ENCODE results near the gene RRP8.

The RRP8 gene

DNA sequence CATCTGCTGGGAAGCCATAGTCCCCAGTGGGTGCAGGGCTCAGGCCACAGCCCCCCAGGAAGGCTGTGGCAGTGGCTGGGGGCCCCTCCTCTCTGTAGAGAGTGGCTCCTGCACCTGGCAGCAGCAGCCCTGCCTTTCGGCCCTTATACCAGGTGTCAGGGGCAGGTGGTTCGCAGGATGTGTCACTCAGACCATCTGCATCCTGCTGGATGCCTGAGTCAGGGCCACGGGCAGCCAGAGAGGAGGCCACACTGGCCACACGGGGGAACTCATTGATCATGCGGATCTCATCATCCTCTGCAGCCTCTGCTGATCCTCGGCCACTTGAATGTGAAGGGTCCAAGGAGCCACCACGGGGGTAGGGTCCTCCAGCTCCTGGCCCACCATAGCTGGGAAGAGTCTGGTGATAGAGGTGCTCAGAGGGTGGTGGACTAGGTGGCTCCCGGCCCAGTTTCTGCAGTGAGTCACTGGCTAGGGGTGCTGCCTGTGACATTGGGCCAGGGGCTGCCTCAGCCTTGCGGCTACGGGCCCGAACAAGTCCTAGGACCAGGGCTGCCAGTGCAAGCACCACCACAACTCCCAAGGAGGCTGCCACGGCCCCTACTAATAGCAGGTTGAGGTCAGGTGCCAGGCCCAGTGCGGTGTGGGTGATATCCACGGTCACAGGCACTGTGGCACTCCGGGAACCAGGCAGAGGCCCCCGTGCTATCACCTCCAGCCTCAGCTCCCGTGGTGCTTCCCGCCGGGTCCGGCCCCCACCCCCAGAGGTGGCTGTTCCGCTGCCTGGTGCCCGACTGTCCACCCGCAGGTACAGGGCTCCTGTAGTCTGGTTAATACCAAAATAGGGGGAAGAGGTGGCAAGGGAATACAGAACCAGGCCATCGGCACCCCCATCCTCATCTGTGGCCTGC lies 19.1 kb upstream of the RRP8 start:
- TF ChIP-seq, protein P1, sequence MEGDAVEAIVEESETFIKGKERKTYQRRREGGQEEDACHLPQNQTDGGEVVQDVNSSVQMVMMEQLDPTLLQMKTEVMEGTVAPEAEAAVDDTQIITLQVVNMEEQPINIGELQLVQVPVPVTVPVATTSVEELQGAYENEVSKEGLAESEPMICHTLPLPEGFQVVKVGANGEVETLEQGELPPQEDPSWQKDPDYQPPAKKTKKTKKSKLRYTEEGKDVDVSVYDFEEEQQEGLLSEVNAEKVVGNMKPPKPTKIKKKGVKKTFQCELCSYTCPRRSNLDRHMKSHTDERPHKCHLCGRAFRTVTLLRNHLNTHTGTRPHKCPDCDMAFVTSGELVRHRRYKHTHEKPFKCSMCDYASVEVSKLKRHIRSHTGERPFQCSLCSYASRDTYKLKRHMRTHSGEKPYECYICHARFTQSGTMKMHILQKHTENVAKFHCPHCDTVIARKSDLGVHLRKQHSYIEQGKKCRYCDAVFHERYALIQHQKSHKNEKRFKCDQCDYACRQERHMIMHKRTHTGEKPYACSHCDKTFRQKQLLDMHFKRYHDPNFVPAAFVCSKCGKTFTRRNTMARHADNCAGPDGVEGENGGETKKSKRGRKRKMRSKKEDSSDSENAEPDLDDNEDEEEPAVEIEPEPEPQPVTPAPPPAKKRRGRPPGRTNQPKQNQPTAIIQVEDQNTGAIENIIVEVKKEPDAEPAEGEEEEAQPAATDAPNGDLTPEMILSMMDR (IDR thresholded peaks at IDR 0.05; ENCODE audit: borderline replicate concordance, insufficient read depth, low read depth, low read length): no peak
- no peak overlapping the region for H3K4me3 ChIP-seq (ENCODE audit: low read depth, low read length)

DNA sequence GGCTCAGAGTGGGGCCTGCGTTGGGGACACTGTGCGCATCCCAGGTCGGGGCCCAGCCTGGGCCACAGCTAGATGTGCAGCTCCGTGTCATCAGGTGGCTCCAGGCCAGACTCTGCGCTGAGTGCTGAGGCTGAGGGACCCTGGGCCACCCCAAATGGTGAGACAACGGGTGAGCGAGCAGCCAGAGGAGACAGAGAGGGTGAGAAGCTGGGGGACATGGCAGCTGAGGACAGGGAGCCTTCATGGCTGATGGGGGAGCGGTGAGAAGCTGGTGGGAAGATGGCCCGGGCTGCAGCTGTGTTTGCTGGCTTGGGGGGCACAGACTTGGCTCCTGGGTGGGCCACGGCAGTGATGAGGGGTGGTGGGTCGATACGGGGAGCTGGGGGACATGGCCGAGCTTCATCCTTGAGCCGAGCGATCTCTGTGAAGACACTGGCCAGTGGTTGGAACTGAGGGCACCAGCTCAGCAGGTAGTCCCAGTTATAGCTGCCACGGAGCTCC lies 18.3 kb upstream of the RRP8 start:
- TF ChIP-seq, protein P1 (IDR thresholded peaks at IDR 0.05; ENCODE audit: borderline replicate concordance, insufficient read depth, low read depth, low read length): no peak
- H3K4me3 ChIP-seq (ENCODE audit: low read depth, low read length): no peak overlapping the region

DNA sequence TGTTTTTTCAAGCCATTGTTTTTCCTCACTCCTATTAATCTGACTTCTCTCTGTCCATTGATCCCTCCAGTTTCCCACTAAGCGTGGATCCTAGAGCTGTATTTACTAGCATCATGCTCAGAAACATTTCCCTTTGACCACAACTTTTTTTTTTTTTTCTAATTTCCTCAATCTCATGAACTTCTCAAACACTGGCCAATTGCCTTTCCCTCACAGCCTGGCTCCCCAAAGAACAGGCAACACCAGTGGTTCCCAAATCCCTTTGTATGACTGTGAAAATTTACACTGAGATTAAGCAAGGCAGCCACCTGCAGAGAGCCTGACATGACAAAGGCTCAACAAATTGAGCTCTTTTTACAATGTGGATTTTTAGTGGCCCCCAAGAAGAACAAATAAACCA lies 17.2 kb upstream of the RRP8 start:
- H3K4me3 ChIP-seq (ENCODE audit: low read depth, low read length): no peak overlapping the region
- TF ChIP-seq, protein P1 (IDR thresholded peaks at IDR 0.05; ENCODE audit: borderline replicate concordance, insufficient read depth, low read depth, low read length): no peak

DNA sequence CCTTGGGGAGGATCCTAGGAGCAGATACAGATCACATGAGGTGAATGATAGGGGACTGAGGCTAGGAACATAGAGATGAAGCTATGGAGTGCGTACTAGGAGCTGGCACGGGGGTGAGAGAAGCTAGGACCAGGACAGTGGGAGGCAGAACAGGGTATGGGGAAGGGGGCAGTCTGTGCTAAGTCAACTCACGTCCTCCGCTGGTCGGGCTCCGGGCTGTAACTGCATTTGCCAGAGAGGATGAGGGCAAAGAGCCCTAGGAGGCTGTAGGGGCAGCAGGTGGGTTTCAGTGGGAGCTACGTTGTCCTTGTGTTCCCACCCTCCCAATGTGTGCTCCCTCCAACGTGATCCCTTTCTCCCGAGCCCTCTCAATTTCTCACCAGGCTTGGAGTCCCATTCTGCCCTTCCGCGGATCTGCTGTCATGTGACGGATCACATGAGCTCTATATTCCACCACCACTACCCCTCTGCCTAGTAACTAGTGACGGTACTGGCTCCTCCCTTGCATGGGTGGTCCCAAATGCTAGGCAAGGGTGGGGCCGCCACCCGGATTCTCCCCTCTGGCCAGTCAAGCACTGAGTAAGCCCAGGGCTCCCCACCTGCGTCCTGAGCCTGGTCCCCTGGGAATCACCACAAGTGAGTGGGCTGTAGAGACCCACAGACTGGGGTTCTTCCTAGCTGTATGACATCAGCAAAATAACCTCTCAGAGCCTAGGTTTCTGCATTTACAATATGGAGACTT lies 15.8 kb upstream of the RRP8 start, which contains the start of gene TPP1:
Gene TPP1, minus strand, starts transcription at position 419 of the 742 bp plus-strand sequence. Its CDS starts 22 bp downstream, at position 397.
- TF ChIP-seq, protein P1 (IDR thresholded peaks at IDR 0.05; ENCODE audit: borderline replicate concordance, insufficient read depth, low read depth, low read length): no peak
- H3K4me3 ChIP-seq (ENCODE audit: low read depth, low read length): peak within 1 kb of the TSS; percentile 61

DNA sequence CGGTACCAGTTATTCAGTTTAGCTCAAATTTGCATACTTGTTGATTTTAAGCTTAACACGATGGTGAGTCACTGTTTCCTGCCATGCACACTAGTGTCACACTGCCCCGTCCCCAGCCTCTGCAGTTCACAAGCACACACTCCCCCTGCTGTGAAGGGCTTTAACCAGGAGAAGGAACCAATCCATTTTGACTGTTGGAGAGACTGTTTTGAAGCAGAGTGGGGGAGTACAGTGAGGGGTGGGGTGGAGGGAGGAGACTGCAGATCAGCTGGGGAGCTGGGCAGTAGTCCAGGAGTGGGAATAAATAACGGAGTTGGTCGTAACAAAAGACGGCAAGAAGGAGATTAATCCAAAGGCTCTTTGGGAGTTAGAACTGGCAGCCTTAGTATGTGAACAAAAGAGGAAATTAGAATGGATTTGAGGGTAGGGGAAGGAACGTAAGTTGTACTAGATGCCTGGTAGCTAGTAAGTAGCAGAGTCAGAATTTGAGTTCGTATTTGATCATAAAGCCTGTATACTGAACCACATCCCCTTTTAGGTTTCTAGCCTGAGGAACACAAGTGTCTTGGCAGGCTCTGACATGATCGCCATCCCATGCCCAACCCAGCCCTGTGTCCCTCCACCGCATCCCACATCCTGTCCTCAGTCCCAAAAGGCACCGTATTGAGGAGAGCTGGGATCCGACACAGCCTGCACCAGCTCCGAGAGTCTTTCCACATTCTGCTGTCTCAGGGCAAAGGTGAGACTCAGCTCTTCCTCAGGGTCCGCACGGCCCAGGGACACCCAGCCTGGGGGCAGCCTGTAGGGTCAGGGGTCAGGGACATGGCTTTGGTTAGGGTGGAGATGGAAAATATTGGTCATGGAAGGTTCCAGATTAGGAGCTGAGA lies 14.9 kb upstream of the RRP8 start:
- peak overlapping the region; percentile 61 for H3K4me3 ChIP-seq (ENCODE audit: low read depth, low read length)
- TF ChIP-seq, protein P1 (IDR thresholded peaks at IDR 0.05; ENCODE audit: borderline replicate concordance, insufficient read depth, low read depth, low read length): no peak

DNA sequence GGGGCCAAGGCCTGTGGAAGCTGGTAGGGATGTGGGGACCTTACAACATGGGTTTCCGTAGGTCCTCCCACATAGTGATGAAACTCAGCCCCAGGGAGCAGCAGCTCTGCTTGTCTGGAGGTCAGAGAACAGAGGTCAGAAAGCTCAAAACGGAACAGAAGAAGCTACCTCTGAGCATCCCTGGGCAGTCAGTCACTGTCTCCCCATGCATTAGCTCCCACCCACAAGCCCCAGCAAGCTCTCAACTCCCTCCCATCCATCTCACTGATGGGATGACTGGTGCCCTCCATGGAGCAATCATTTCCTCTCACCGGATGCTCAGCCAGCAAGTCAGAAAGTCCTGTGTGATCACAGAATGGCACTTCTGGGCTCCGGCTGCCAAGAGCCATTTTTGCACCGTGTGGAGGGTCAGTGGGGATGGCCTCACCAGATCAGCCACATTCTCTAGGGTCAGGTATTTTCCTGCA lies 13.9 kb upstream of the RRP8 start:
- TF ChIP-seq, protein P1 (IDR thresholded peaks at IDR 0.05; ENCODE audit: borderline replicate concordance, insufficient read depth, low read depth, low read length): no peak
- no peak overlapping the region for H3K4me3 ChIP-seq (ENCODE audit: low read depth, low read length)
